Measurements from ENCODE around the gene BIN2. TPM values are rescaled to one million over a fixed set of nuclear protein-coding genes. Genes with fewer than 3 reads are reported as not detected.

Gene BIN2
- total RNA-seq, 1 experiment from 2014 or later, result 0.20 TPM

- TF ChIP-seq IRF2 (CRISPR knock-in tag; IDR thresholded peaks at IDR 0.05; ENCODE audit: borderline replicate concordance, low read depth) (no peak), SOX15 (CRISPR knock-in tag; IDR thresholded peaks at IDR 0.05) (no peak), RELA (CRISPR knock-in tag; IDR thresholded peaks at IDR 0.05; ENCODE audit: borderline replicate concordance) (no peak), NR1H2 (CRISPR knock-in tag; IDR thresholded peaks at IDR 0.05) (no peak)
Measured at GRCh38 chr12:51343201-51343600, 19.2 kb upstream of the BIN2 start (continued).

- Mint-ChIP-seq H3K27ac (no peak overlapping the region), H3K4me1 (peaks cover 6% of the 10 kb centered on the region), H3K4me3 (no peak overlapping the region), H3K27me3 (ENCODE audit: low read depth) (no peaks in the 10 kb centered on the region), H3K9me3 (no peaks in the 10 kb centered on the region), H3K36me3 (no peaks in the 10 kb centered on the region)
- DNase-seq (ENCODE audit: low spot score) (no peak), ATAC-seq (no peak)
- POLR2A ChIA-PET, result no interaction called here
- TF ChIP-seq ZSCAN18 (CRISPR knock-in tag; IDR thresholded peaks at IDR 0.05) (no peak), RELA (CRISPR knock-in tag; IDR thresholded peaks at IDR 0.05; ENCODE audit: borderline replicate concordance) (no peak), MLX (CRISPR knock-in tag; IDR thresholded peaks at IDR 0.05) (no peak), SMAD3 (CRISPR knock-in tag; IDR thresholded peaks at IDR 0.05; ENCODE audit: borderline replicate concordance) (no peak), USF2 (CRISPR knock-in tag; IDR thresholded peaks at IDR 0.05) (no peak)
- CTCF ChIA-PET, result interaction anchor here (1.4 to 5.2 kb wide), 5 partner anchors 10 to 355 kb away, joined by 4 to 133 read pairs (median 13); partner anchors contain the start of genes SLC11A2 and SMAGP
Measured at GRCh38 chr12:51342416-51342815, 18.4 kb upstream of the BIN2 start.

- Mint-ChIP-seq H3K27me3 (ENCODE audit: low read depth) (no peaks in the 10 kb centered on the region), H3K27ac (no peak overlapping the region), H3K4me3 (peak overlapping the region; percentile 51), H3K36me3 (no peaks in the 10 kb centered on the region), H3K4me1 (peaks cover 6% of the 10 kb centered on the region), H3K9me3 (no peaks in the 10 kb centered on the region)
- ChIA-PET POLR2A (interaction anchor here (0.6 to 1.3 kb wide), 7 partner anchors 9 to 495 kb away, joined by 3 to 5 read pairs (median 4); partner anchors contain the start of gene CSRNP2), CTCF (interaction anchor here (0.6 to 5.2 kb wide), 55 partner anchors 9 to 576 kb away, joined by 3 to 133 read pairs (median 4); partner anchors contain the start of genes BIN2, CSRNP2, DAZAP2 and GALNT6)
- TF ChIP-seq CTCF (IDR thresholded peaks at IDR 0.05) (peak; percentile 91), ZNF121 (CRISPR knock-in tag; IDR thresholded peaks at IDR 0.05) (no peak)
- ATAC-seq (peak; percentile 76), DNase-seq (ENCODE audit: low spot score) (peak; percentile 75)
Measured at GRCh38 chr12:51341251-51342007, 17.5 kb upstream of the BIN2 start.

GRCh38 chr12:51339750-51340149, 15.8 kb upstream of the BIN2 start:
- ChIA-PET CTCF (interaction anchor here (1.2 to 5.2 kb wide), 4 partner anchors 11 to 77 kb away, joined by 5 to 133 read pairs (median 26); partner anchors contain the start of gene SMAGP), POLR2A (no interaction called here)
- DNase-seq (ENCODE audit: low spot score) (no peak), ATAC-seq (peak; percentile 60)
- H3K27ac Mint-ChIP-seq, result no peak overlapping the region
- no peaks in the 10 kb centered on the region for H3K27me3 Mint-ChIP-seq (ENCODE audit: low read depth)
- H3K4me1 Mint-ChIP-seq, result peaks cover 3% of the 10 kb centered on the region
- no peaks in the 10 kb centered on the region for H3K36me3 Mint-ChIP-seq
- no peaks in the 10 kb centered on the region for H3K9me3 Mint-ChIP-seq
- H3K4me3 Mint-ChIP-seq, result no peak overlapping the region
- TF ChIP-seq ZNF121 (CRISPR knock-in tag; IDR thresholded peaks at IDR 0.05) (no peak), NR2C2 (CRISPR knock-in tag; IDR thresholded peaks at IDR 0.05) (no peak), FOXK1 (CRISPR knock-in tag; IDR thresholded peaks at IDR 0.05) (no peak), SMAD3 (CRISPR knock-in tag; IDR thresholded peaks at IDR 0.05; ENCODE audit: borderline replicate concordance) (no peak), AFF4 (CRISPR knock-in tag; IDR thresholded peaks at IDR 0.05; ENCODE audit: borderline replicate concordance) (no peak), ATF2 (CRISPR knock-in tag; IDR thresholded peaks at IDR 0.05; ENCODE audit: borderline replicate concordance, low read depth) (no peak), HMGA2 (CRISPR knock-in tag; IDR thresholded peaks at IDR 0.05) (no peak), E2F1 (CRISPR knock-in tag; IDR thresholded peaks at IDR 0.05) (no peak)

All from WTC11 (cell line).